ENCODE results near the gene LGALS13. TPM values are rescaled to one million over a fixed set of nuclear protein-coding genes. Genes with fewer than 3 reads are reported as not detected.
A peak's percentile ranks its signal among the peaks of the same experiment; 100 is the strongest.

Gene LGALS13
- total RNA-seq, 2 experiments from 2014 or later = not detected

GRCh38 chr19:39631178-39631577 lies 28.9 kb downstream of the LGALS13 start:
- Mint-ChIP-seq H3K4me1 (ENCODE audit: low read depth) (no peaks in the 10 kb centered on the region), H3K9me3 (no peaks in the 10 kb centered on the region), H3K27me3 (peaks cover 15% of the 10 kb centered on the region), H3K27ac (no peak overlapping the region), H3K36me3 (no peaks in the 10 kb centered on the region), H3K4me3 (no peak overlapping the region)
- intact Hi-C loops (cut with micrococcal nuclease) = no loop called here
- ChIA-PET CTCF (no interaction called here), POLR2A (no interaction called here)
- no peak for DNase-seq

GRCh38 chr19:39631626-39632025 lies 29.3 kb downstream of the LGALS13 start:
- intact Hi-C loops (cut with micrococcal nuclease) = no loop called here
- no peaks in the 10 kb centered on the region for H3K4me1 Mint-ChIP-seq (ENCODE audit: low read depth)
- H3K27me3 Mint-ChIP-seq = peaks cover 15% of the 10 kb centered on the region
- POLR2A ChIA-PET = no interaction called here
- DNase-seq = no peak
- no peaks in the 10 kb centered on the region for H3K9me3 Mint-ChIP-seq
- CTCF ChIA-PET = no interaction called here
- no peaks in the 10 kb centered on the region for H3K36me3 Mint-ChIP-seq
- H3K4me3 Mint-ChIP-seq = no peak overlapping the region
- no peak overlapping the region for H3K27ac Mint-ChIP-seq

- intact Hi-C loops (cut with micrococcal nuclease) = no loop called here
- ChIA-PET CTCF (no interaction called here), POLR2A (no interaction called here)
- Mint-ChIP-seq H3K9me3 (no peaks in the 10 kb centered on the region), H3K4me1 (ENCODE audit: low read depth) (no peaks in the 10 kb centered on the region), H3K27me3 (peaks cover 57% of the 10 kb centered on the region), H3K36me3 (no peaks in the 10 kb centered on the region), H3K27ac (no peak overlapping the region), H3K4me3 (no peak overlapping the region)
- DNase-seq = no peak
These were observed 35.6 kb downstream of the LGALS13 start for GRCh38 chr19:39637891-39638290.

DNA sequence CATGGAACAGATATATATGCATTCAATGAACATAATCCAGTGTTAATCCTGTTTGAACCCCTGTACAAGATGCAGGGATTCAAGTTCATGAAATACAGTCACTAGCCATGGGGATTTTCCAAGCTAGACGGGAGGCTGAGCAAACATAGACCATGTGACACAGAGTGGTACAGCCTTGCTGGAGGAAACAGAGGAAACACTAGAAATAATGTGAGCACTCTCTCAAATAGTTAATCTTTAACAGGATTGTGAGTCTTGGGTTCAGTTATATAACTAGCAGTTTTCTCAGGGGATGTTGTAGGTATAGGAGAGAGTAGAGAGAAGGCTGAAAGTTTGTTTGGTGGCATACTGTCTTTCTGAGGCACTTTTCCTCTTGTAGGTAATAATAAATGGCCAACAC lies 39.4 kb downstream of the LGALS13 start:
- intact Hi-C loops (cut with micrococcal nuclease) = no loop called here
- Mint-ChIP-seq H3K9me3 (no peaks in the 10 kb centered on the region), H3K4me3 (no peak overlapping the region), H3K27me3 (peaks cover 62% of the 10 kb centered on the region), H3K36me3 (no peaks in the 10 kb centered on the region), H3K4me1 (ENCODE audit: low read depth) (no peaks in the 10 kb centered on the region), H3K27ac (no peak overlapping the region)
- ChIA-PET POLR2A (no interaction called here), CTCF (no interaction called here)
- DNase-seq = no peak

DNA sequence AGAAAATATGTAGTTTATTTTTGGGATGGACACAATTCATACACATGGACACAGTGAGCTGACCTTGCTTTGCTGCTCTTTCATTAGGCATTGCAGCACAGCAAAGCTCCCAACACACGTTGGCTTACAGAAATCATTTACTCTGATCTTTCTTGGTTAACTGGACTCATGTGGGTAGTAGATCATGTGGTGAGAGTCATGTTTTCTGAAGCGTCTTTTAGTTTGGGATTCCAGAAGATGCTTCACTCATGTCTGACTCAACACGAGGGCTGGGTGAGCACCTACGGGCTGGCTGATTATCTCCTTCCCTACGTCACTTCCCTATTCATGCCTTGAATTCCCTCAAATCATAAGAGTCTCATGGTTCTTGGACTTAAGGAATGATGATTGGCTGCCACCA lies 41.3 kb downstream of the LGALS13 start:
- CTCF ChIA-PET = no interaction called here
- intact Hi-C loops (cut with micrococcal nuclease) = no loop called here

GRCh38 chr19:39645800-39646411 lies 43.6 kb downstream of the LGALS13 start:
- CTCF ChIA-PET = no interaction called here
- H3K9me3 Mint-ChIP-seq = no peaks in the 10 kb centered on the region
- intact Hi-C loops (cut with micrococcal nuclease) = no loop called here

More for the DNA sequence above, 41.3 kb downstream of the LGALS13 start:
- POLR2A ChIA-PET = no interaction called here
- H3K27ac Mint-ChIP-seq = no peak overlapping the region
- H3K36me3 Mint-ChIP-seq = no peaks in the 10 kb centered on the region
- no peak for DNase-seq
- no peaks in the 10 kb centered on the region for H3K9me3 Mint-ChIP-seq
- H3K4me3 Mint-ChIP-seq = no peak overlapping the region
- no peaks in the 10 kb centered on the region for H3K4me1 Mint-ChIP-seq (ENCODE audit: low read depth)
- H3K27me3 Mint-ChIP-seq = peaks cover 59% of the 10 kb centered on the region

GRCh38 chr19:39647918-39648317 lies 45.6 kb downstream of the LGALS13 start:
- Mint-ChIP-seq H3K36me3 (no peaks in the 10 kb centered on the region), H3K27ac (no peak overlapping the region), H3K4me1 (ENCODE audit: low read depth) (no peaks in the 10 kb centered on the region), H3K27me3 (peaks cover 56% of the 10 kb centered on the region), H3K4me3 (no peak overlapping the region), H3K9me3 (no peaks in the 10 kb centered on the region)
- ChIA-PET CTCF (no interaction called here), POLR2A (no interaction called here)
- DNase-seq = no peak
- intact Hi-C loops (cut with micrococcal nuclease) = no loop called here

More at GRCh38 chr19:39645800-39646411, 43.6 kb downstream of the LGALS13 start:
- POLR2A ChIA-PET = no interaction called here
- no peak overlapping the region for H3K4me3 Mint-ChIP-seq
- DNase-seq = peak; percentile 37
- no peak overlapping the region for H3K27ac Mint-ChIP-seq
- no peaks in the 10 kb centered on the region for H3K36me3 Mint-ChIP-seq
- no peaks in the 10 kb centered on the region for H3K4me1 Mint-ChIP-seq (ENCODE audit: low read depth)
- peaks cover 59% of the 10 kb centered on the region for H3K27me3 Mint-ChIP-seq

- intact Hi-C loops (cut with micrococcal nuclease) = no loop called here
- DNase-seq = no peak
- ChIA-PET POLR2A (no interaction called here), CTCF (no interaction called here)
- H3K27ac Mint-ChIP-seq = no peak within 1 kb of the TSS
- no peaks in the 10 kb centered on the region for H3K9me3 Mint-ChIP-seq
- no peaks in the 10 kb centered on the region for H3K36me3 Mint-ChIP-seq
- H3K4me3 Mint-ChIP-seq = no peak within 1 kb of the TSS
- H3K4me1 Mint-ChIP-seq (ENCODE audit: low read depth) = no peaks in the 10 kb centered on the region
- H3K27me3 Mint-ChIP-seq = peaks cover 23% of the 10 kb centered on the region
These were observed 53.3 kb downstream of the LGALS13 start, which contains the start of gene LGALS16 for GRCh38 chr19:39655613-39656012. TSS of gene LGALS16 (plus strand) at chr19:39655913. CDS start at chr19:39655962, 49 bp downstream.

Other genes with a start within 250 kb of the LGALS13 start
- gene PAF1, start 211.4 kb upstream of the LGALS13 start, total RNA-seq = 10 to 100 TPM; 41.6 to 43.8 TPM
- 10 to 100 TPM; 22.2 to 26.9 TPM for gene MED29, start 211.1 kb upstream of the LGALS13 start, total RNA-seq
- gene ZFP36, start 195.7 kb upstream of the LGALS13 start, total RNA-seq = 100 to 1,000 TPM; 104 to 118 TPM
- 10 to 100 TPM; 74.9 to 80.6 TPM for gene PLEKHG2, start 189.9 kb upstream of the LGALS13 start, total RNA-seq
- gene RPS16, start 166.6 kb upstream of the LGALS13 start, total RNA-seq = 1,000 to 10,000 TPM; 3,682 to 3,746 TPM
- 100 to 1,000 TPM; 180 to 183 TPM for gene SUPT5H, start 156.9 kb upstream of the LGALS13 start, total RNA-seq
- gene TIMM50, start 121.7 kb upstream of the LGALS13 start, total RNA-seq = 10 to 100 TPM; 83.1 to 86.7 TPM
- gene DLL3, start 103.6 kb upstream of the LGALS13 start, total RNA-seq = under 1 TPM; 0.67 to 0.80 TPM
- not detected for gene SELENOV, start 87.4 kb upstream of the LGALS13 start, total RNA-seq
- 1 to 10 TPM; 3.3 to 3.8 TPM for gene EID2B, start 69.7 kb upstream of the LGALS13 start, total RNA-seq
- 10 to 100 TPM; 13.0 to 13.1 TPM for gene EID2, start 62.4 kb upstream of the LGALS13 start, total RNA-seq
- gene LGALS16, start 53.4 kb downstream of the LGALS13 start, total RNA-seq = not detected
- 1 to 10 TPM; 1.6 to 2.5 TPM for gene LGALS14, start 102.0 kb downstream of the LGALS13 start, total RNA-seq
- gene CLC, start 135.5 kb downstream of the LGALS13 start, total RNA-seq = 1 to 10 TPM; 4.0 to 4.7 TPM
- not detected for gene LEUTX, start 176.3 kb downstream of the LGALS13 start, total RNA-seq
- gene DYRK1B, start 231.6 kb downstream of the LGALS13 start, total RNA-seq = 1 to 10 TPM; 4.5 to 4.8 TPM
- 100 to 1,000 TPM; 579 to 589 TPM for gene FBL, start 243.9 kb downstream of the LGALS13 start, total RNA-seq